Activated CD4-positive, alpha-beta T cell treated with anti-CD3 and anti-CD28 coated beads, Interleukin-2, amount 50 U/mL, for 48 hours (primary cell): ENCODE measurements around the gene XIRP2.

Source experiments
- DNase-seq, 2 experiments: peaks; one replicate each; pipeline ENCODE4 v3.0.0-alpha.2; 2020

XIRP2 gene

GRCh38 chr2:167140767-167141166, 252.5 kb downstream of the XIRP2 start:
- no peak for DNase-seq

- no peak for DNase-seq
Measured at GRCh38 chr2:167142554-167142953, 254.3 kb downstream of the XIRP2 start.

GRCh38 chr2:167144179-167144898, 256.1 kb downstream of the XIRP2 start:
- DNase-seq, result no peak

- no peak for DNase-seq
Measured at GRCh38 chr2:167147271-167147941, 259.1 kb downstream of the XIRP2 start.

GRCh38 chr2:167151894-167152293, 263.6 kb downstream of the XIRP2 start:
- no peak for DNase-seq

GRCh38 chr2:167157523-167157922, 269.2 kb downstream of the XIRP2 start:
- DNase-seq, result no peak

GRCh38 chr2:167177196-167177595, 288.9 kb downstream of the XIRP2 start:
- no peak for DNase-seq

- no peak for DNase-seq
Measured at GRCh38 chr2:167181134-167181533, 292.9 kb downstream of the XIRP2 start.

GRCh38 chr2:167181688-167182087, 293.4 kb downstream of the XIRP2 start:
- no peak for DNase-seq

- DNase-seq, result no peak
Measured at GRCh38 chr2:167182403-167182802, 294.1 kb downstream of the XIRP2 start.

GRCh38 chr2:167183931-167184330, 295.7 kb downstream of the XIRP2 start:
- DNase-seq, result no peak

- DNase-seq, result no peak
Measured at GRCh38 chr2:167186465-167186864, 298.2 kb downstream of the XIRP2 start.

- no peak for DNase-seq
Measured at GRCh38 chr2:167187049-167187727, 298.9 kb downstream of the XIRP2 start.

GRCh38 chr2:167187978-167188967, 300.0 kb downstream of the XIRP2 start:
- DNase-seq, result no peak

- no peak for DNase-seq
Measured at GRCh38 chr2:167190053-167190452, 301.8 kb downstream of the XIRP2 start.

GRCh38 chr2:167191588-167191987, 303.3 kb downstream of the XIRP2 start:
- DNase-seq, result no peak

- no peak for DNase-seq
Measured at GRCh38 chr2:167192833-167193232, 304.6 kb downstream of the XIRP2 start.

- no peak for DNase-seq
Measured at GRCh38 chr2:167196461-167197252, 308.4 kb downstream of the XIRP2 start.

- DNase-seq, result no peak
Measured at GRCh38 chr2:167198009-167198408, 309.7 kb downstream of the XIRP2 start.

GRCh38 chr2:167198576-167198975, 310.3 kb downstream of the XIRP2 start:
- no peak for DNase-seq

GRCh38 chr2:167200019-167200418, 311.7 kb downstream of the XIRP2 start:
- no peak for DNase-seq

GRCh38 chr2:167209784-167210183, 321.5 kb downstream of the XIRP2 start:
- no peak for DNase-seq
